Adipose tissue (tissue), 3 donors: Measurements from ENCODE around the gene ANKRD37. TPM values are rescaled to one million over a fixed set of nuclear protein-coding genes. Genes with fewer than 3 reads are reported as not detected.

Source experiments
- H3K27ac ChIP-seq: one replicate; pipeline ENCODE4 v1.5.1; 2013; ENCODE audit warnings: low read depth, low read length
- WGBS, 3 donors: extraction: QIAGEN DNeasy Blood & Tissue Kit; methylation state at CpG; one replicate each; pipeline ENCODE4 v1.1.7; 2013; 5-methylcytosine and 5-hydroxymethylcytosine counted together
- polyA plus RNA-seq, 3 donors: library from polyadenylated mRNA; stranded (reverse); fragments of 200-250 nt; gene quantifications; one replicate each; pipeline ENCODE4 v1.2.3, GENCODE V29; 2013
- donor health status: healthy with polysubstance abuse.
- donor health status: Bipolar disorder and iron deficiency.
- donor health status: healthy.

ANKRD37 gene
- polyA plus RNA-seq, 3 donors, result 17.2 to 65.7 (median 20.4) TPM

GRCh38 chr4:185404031-185404430, 7.4 kb downstream of the ANKRD37 start:
- H3K27ac ChIP-seq, result no peak overlapping the region
- 97 to 98% (median 97%) methylated on average over 4 of the region's 4 CpGs for WGBS, 3 donors

- H3K27ac ChIP-seq, result no peak overlapping the region
- WGBS, 3 donors, result 56 to 86% (median 84%) methylated on average over 6 of the region's 6 CpGs
Measured at GRCh38 chr4:185405296-185405999, 8.8 kb downstream of the ANKRD37 start.

GRCh38 chr4:185408432-185408831, 11.8 kb downstream of the ANKRD37 start:
- WGBS, 3 donors, result 90 to 95% (median 92%) methylated on average over 2 of the region's 2 CpGs

GRCh38 chr4:185411849-185412248, 15.2 kb downstream of the ANKRD37 start:
- WGBS, 3 donors, result 60 to 86% (median 69%) methylated on average over 5 of the region's 5 CpGs
- H3K27ac ChIP-seq, result no peak overlapping the region

More at GRCh38 chr4:185408432-185408831, 11.8 kb downstream of the ANKRD37 start:
- H3K27ac ChIP-seq, result no peak overlapping the region

GRCh38 chr4:185412412-185412811, 15.8 kb downstream of the ANKRD37 start:
- 79 to 88% (median 81%) methylated on average over 5 of the region's 5 CpGs for WGBS, 3 donors
- H3K27ac ChIP-seq, result no peak overlapping the region

- no peak overlapping the region for H3K27ac ChIP-seq
Measured at GRCh38 chr4:185416955-185417354, 20.3 kb downstream of the ANKRD37 start.

- H3K27ac ChIP-seq, result no peak overlapping the region
- 56 to 78% (median 65%) methylated on average over 2 of the region's 2 CpGs for WGBS, 3 donors
Measured at GRCh38 chr4:185421366-185422124, 24.9 kb downstream of the ANKRD37 start.

GRCh38 chr4:185424905-185425646, 28.4 kb downstream of the ANKRD37 start:
- H3K27ac ChIP-seq, result peak overlapping the region; percentile 9
- 11 to 16% (median 14%) methylated on average over 13 of the region's 13 CpGs for WGBS, 3 donors

GRCh38 chr4:185425647-185426352, 29.2 kb downstream of the ANKRD37 start, which contains the start of gene UFSP2:
TSS of gene UFSP2 (minus strand) at chr4:185425964. CDS start at chr4:185425868, 96 bp downstream.
- WGBS, 3 donors, result 0% methylated on average over 66 of the region's 66 CpGs
- peak within 1 kb of the TSS; percentile 9 for H3K27ac ChIP-seq

- WGBS, 3 donors, result 85 to 92% (median 89%) methylated on average over 22 of the region's 22 CpGs
- H3K27ac ChIP-seq, result no peak overlapping the region
Measured at GRCh38 chr4:185426960-185427688, 30.5 kb downstream of the ANKRD37 start.

GRCh38 chr4:185429660-185430059, 33.0 kb downstream of the ANKRD37 start:
- 61 to 66% (median 62%) methylated on average over 5 of the region's 5 CpGs for WGBS, 3 donors
- H3K27ac ChIP-seq, result no peak overlapping the region

GRCh38 chr4:185435466-185435865, 38.8 kb downstream of the ANKRD37 start:
- no peak overlapping the region for H3K27ac ChIP-seq

GRCh38 chr4:185437809-185438208, 41.2 kb downstream of the ANKRD37 start:
- no peak overlapping the region for H3K27ac ChIP-seq

- 94 to 95% (median 94%) methylated on average over 2 of the region's 2 CpGs for WGBS, 3 donors
- H3K27ac ChIP-seq, result no peak overlapping the region
Measured at GRCh38 chr4:185441479-185441878, 44.8 kb downstream of the ANKRD37 start.

- WGBS, 3 donors, result 87 to 96% (median 93%) methylated on average over 2 of the region's 2 CpGs
- H3K27ac ChIP-seq, result no peak overlapping the region
Measured at GRCh38 chr4:185445209-185445608, 48.6 kb downstream of the ANKRD37 start.
